ENCODE results near the gene TBL2. TPM values are rescaled to one million over a fixed set of nuclear protein-coding genes. Genes with fewer than 3 reads are reported as not detected.

Gene TBL2
- total and polyA plus RNA-seq, 2 donors from 2014 or later = 18.8 to 33.6 TPM

DNA sequence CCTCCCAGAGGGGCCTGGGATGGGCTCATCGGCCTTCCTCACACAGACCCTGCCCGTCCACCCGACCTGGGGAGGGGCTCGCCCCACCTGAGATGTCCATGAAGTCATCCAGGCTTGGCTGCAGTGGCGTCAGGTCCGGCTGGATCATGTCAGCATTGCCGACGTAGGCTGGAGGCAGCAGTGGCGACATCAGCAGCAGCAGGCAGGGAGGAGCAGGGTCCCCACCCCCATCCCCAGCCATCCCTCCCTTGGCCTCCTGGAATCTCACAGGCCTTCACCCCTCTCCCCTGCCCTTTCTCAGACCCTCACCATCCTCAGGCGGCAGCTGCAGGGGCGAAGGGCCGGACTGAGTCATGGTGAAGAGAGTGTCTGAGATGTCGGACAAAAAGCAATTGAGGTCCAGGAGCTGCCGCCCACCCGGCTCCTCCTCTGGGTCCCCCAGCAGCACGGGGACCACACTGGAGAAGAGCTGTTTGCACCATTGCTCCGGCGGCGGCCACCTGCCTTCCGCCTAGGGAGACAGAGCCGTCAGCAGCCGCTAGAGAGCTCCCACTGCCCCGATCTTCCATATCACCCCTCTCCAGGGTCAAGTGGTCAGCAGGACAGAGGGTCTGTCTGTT lies 27.3 kb upstream of the TBL2 start:
- Histone ChIP-seq H3K27me3 (ENCODE audit: control insufficient read depth, insufficient read depth, low read length) (no peaks in the 10 kb centered on the region), H3K36me3 (ENCODE audit: control insufficient read depth in 2 of 3, insufficient read depth in 3 of 3, low read length in 3 of 3) (no peaks in the 10 kb centered on the region), H3K27ac (ENCODE audit: low read depth in 2 of 2, low read length in 2 of 2) (no peak overlapping the region), H3K9ac (ENCODE audit: low read length in 3 of 3) (no peak overlapping the region), H3K4me1 (ENCODE audit: control insufficient read depth in 2 of 3, insufficient read depth in 2 of 3, low read depth in 1 of 3, low read length in 3 of 3) (no peaks in the 10 kb centered on the region), H3K9me3 (ENCODE audit: control insufficient read depth in 2 of 3, insufficient read depth in 1 of 3, low read length in 3 of 3) (no peaks in the 10 kb centered on the region), H3K4me3 (ENCODE audit: low read length in 3 of 3) (no peak overlapping the region)
- no peak for FAIRE-seq
- intact Hi-C loops (cut with DNase I) = loop anchor here (5.0 kb wide), 1 partner anchor 112 kb away; the partner anchor contains the start of gene STX1A
- no peak for DNase-seq
- TF ChIP-seq, protein P1, sequence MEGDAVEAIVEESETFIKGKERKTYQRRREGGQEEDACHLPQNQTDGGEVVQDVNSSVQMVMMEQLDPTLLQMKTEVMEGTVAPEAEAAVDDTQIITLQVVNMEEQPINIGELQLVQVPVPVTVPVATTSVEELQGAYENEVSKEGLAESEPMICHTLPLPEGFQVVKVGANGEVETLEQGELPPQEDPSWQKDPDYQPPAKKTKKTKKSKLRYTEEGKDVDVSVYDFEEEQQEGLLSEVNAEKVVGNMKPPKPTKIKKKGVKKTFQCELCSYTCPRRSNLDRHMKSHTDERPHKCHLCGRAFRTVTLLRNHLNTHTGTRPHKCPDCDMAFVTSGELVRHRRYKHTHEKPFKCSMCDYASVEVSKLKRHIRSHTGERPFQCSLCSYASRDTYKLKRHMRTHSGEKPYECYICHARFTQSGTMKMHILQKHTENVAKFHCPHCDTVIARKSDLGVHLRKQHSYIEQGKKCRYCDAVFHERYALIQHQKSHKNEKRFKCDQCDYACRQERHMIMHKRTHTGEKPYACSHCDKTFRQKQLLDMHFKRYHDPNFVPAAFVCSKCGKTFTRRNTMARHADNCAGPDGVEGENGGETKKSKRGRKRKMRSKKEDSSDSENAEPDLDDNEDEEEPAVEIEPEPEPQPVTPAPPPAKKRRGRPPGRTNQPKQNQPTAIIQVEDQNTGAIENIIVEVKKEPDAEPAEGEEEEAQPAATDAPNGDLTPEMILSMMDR (IDR thresholded peaks at IDR 0.05; ENCODE audit: borderline replicate concordance, extremely low read depth, insufficient read depth) = no peak

DNA sequence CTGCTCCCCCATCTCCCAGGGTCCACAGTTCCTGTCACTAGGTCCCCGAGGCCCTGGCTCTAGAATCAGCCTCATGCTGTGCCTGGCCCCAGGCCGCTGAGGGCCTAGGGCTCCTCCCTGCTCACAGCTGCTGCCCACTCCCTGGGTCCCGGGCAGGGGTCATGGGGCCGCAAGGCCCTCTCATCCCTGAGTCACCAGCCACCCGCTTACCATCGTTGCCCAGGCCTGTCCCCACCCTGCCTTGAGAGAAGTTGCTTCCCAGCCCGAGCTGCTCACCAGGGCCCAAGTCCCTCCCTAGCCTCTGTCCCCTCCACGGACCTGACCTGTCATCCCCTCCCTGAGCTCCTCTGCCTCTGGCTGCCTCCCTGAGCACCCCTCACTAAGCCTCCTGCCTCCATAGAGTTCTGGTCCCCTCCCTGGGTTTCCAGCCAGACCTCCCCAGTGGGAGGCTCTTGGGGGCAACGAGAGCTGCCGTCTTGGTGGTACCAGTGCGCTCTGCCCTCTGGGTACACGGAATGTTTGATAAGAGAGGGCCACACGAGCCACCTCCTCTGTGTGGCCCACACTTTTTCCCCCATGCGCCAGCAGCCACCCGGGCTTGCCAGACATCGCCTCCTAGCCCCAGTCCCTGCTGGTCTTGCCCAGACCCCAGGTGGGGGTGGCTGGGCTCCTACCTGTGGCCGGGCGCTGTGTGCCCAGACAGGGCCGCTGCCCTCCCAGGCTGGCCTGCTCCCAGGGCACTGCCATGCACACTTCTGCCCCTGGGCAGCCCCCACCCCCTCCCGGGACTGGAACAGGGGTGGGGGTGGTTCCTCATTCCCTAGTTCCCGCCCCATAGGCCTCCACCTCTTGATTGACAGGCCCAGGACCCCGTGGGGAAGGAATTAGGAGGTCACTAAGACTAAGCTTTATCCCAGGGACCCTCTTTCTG lies 24.6 kb upstream of the TBL2 start:
- no peaks in the 10 kb centered on the region for H3K27me3 ChIP-seq (ENCODE audit: control insufficient read depth, insufficient read depth, low read length)
- H3K4me3 ChIP-seq (ENCODE audit: low read length in 3 of 3) = no peak overlapping the region
- FAIRE-seq (no peak), DNase-seq (no peak)
- no peak overlapping the region for H3K27ac ChIP-seq (ENCODE audit: low read depth in 2 of 2, low read length in 2 of 2)
- no peaks in the 10 kb centered on the region for H3K36me3 ChIP-seq (ENCODE audit: control insufficient read depth in 2 of 3, insufficient read depth in 3 of 3, low read length in 3 of 3)
- H3K9ac ChIP-seq (ENCODE audit: low read length in 3 of 3) = no peak overlapping the region
- H3K9me3 ChIP-seq (ENCODE audit: control insufficient read depth in 2 of 3, insufficient read depth in 1 of 3, low read length in 3 of 3) = no peaks in the 10 kb centered on the region
- TF ChIP-seq, protein P1 (IDR thresholded peaks at IDR 0.05; ENCODE audit: borderline replicate concordance, extremely low read depth, insufficient read depth) = no peak
- no peaks in the 10 kb centered on the region for H3K4me1 ChIP-seq (ENCODE audit: control insufficient read depth in 2 of 3, insufficient read depth in 2 of 3, low read depth in 1 of 3, low read length in 3 of 3)
- intact Hi-C loops (cut with DNase I) = no loop called here

DNA sequence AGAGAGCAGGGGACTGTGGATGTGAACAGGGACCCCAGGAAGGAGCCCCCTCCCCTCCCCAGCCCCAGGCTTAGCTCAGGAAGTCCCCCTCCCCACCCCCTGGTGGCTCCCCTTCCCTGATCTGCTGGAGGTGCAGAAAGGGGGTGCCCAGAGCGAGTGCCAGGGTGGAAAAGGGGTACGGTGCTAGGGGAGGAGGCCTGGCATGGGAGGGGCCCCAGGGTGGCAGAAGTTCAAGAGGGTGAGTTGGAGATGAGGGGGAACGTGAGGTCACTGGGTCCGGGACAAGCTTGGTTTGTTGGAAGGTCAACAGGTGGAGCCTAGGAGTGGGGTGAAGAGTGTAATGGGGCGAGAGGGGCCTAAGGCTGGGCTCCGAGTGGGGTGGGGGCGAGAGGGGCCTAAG lies 21.5 kb upstream of the TBL2 start:
- intact Hi-C loops (cut with DNase I) = no loop called here
- no peak overlapping the region for H3K4me3 ChIP-seq (ENCODE audit: low read length in 3 of 3)
- TF ChIP-seq, protein P1 (IDR thresholded peaks at IDR 0.05; ENCODE audit: borderline replicate concordance, extremely low read depth, insufficient read depth) = no peak
- no peaks in the 10 kb centered on the region for H3K27me3 ChIP-seq (ENCODE audit: control insufficient read depth, insufficient read depth, low read length)
- H3K36me3 ChIP-seq (ENCODE audit: control insufficient read depth in 2 of 3, insufficient read depth in 3 of 3, low read length in 3 of 3) = no peaks in the 10 kb centered on the region
- no peak overlapping the region for H3K9ac ChIP-seq (ENCODE audit: low read length in 3 of 3)
- no peaks in the 10 kb centered on the region for H3K9me3 ChIP-seq (ENCODE audit: control insufficient read depth in 2 of 3, insufficient read depth in 1 of 3, low read length in 3 of 3)
- no peaks in the 10 kb centered on the region for H3K4me1 ChIP-seq (ENCODE audit: control insufficient read depth in 2 of 3, insufficient read depth in 2 of 3, low read depth in 1 of 3, low read length in 3 of 3)
- H3K27ac ChIP-seq (ENCODE audit: low read depth in 2 of 2, low read length in 2 of 2) = no peak overlapping the region
- FAIRE-seq (no peak), DNase-seq (no peak)
